ENCODE measurements around the gene TMC4.

Gene TMC4

GRCh38 chr19:54127688-54128440, 45.1 kb downstream of the TMC4 start:
- no peak for DNase-seq

- no peak for DNase-seq
Observed at GRCh38 chr19:54125713-54126112, 47.2 kb downstream of the TMC4 start.

- no peak for DNase-seq
Observed at GRCh38 chr19:54124393-54124792, 48.6 kb downstream of the TMC4 start.

GRCh38 chr19:54123682-54124081, 49.3 kb downstream of the TMC4 start:
- DNase-seq, result no peak

GRCh38 chr19:54121259-54121658, 51.7 kb downstream of the TMC4 start:
- DNase-seq, result no peak

GRCh38 chr19:54115109-54116063, 57.6 kb downstream of the TMC4 start, which contains the start of the genes PRPF31 and TFPT:
Gene PRPF31 (plus strand): TSS chr19:54115754. CDS start chr19:54118279, 2,525 bp downstream.
Gene TFPT (minus strand): TSS chr19:54115657. CDS start chr19:54115269, 388 bp downstream.
- peak; percentile 98 for DNase-seq

GRCh38 chr19:54114340-54115108, 58.4 kb downstream of the TMC4 start:
- DNase-seq, result no peak

Data from HCEC 1CT (cell line).